Frontal cortex (tissue), 4 donors: ENCODE data around the gene LEUTX. TPM values are rescaled to one million over a fixed set of nuclear protein-coding genes. Genes with fewer than 3 reads are reported as not detected.
"Not testable (repeated sequence)": the region's sequence is repeated elsewhere in the genome, so short reads cannot be mapped to it uniquely, and the experiment has no call there.

Source experiments
- DNase-seq, 2 donors: peaks; one replicate each; pipeline ENCODE4 v3.0.0; 2012; ENCODE audit warnings: low spot score in 2 of 2
- FAIRE-seq: peaks from 2 replicates; lab custom pipeline; 2012; peaks lifted over from hg19 to GRCh38; lab: Jason Lieb, UNC
- total RNA-seq: library from RNA; depleted of rRNA; stranded (reverse); fragments of >200 nt; gene quantifications from one replicate; pipeline ENCODE4 v1.2.3, GENCODE V29; 2014
- donor health status: control.
- donor health status: control.
- donor health status: control.

LEUTX gene, protein sequence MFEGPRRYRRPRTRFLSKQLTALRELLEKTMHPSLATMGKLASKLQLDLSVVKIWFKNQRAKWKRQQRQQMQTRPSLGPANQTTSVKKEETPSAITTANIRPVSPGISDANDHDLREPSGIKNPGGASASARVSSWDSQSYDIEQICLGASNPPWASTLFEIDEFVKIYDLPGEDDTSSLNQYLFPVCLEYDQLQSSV
- not detected for total RNA-seq

DNA sequence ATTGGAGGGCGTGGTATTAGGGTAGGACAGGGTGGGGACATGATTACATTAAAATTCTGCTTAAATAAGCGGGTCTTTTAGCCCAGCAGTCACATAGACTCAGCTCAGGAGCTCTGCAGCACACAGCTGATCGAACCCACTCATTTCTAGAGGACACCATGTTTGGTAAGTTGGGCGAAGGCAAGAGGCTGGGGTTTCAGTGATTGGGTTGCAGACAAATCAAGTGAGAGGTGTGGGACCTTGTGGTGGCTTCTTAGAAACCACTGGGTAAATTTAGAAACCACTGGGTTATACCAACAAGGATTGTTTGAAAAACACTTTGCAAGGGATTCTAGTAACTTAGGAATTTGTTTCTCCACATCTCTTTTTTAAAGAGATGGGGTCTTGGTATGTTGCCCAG is at the start of gene LEUTX:
Gene LEUTX (plus strand): TSS at position 92 of the 400 bp plus-strand sequence. CDS start 67 bp downstream, at position 159.
- DNase-seq, result no peak
- no peak for FAIRE-seq

DNA sequence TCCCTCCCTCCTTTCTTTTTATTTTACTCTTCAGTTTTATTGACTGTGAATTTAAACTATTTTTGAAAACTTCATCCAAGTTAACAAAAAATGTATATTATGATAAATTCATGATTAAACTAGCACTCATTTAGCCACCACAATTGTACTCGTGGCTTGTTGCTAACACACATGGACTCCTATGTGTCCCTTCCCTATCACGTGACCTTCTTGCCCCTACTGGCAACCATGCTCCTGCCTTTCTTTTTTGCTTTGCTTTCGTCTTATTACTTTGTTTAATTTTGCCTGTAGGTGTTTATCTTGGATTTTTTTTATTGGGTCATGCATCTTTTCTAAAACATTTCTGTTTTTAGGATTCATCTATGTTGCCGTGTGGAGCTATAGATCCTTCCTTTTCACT is 49.1 kb upstream of the LEUTX start:
- DNase-seq, result no peak
- no peak for FAIRE-seq

DNA sequence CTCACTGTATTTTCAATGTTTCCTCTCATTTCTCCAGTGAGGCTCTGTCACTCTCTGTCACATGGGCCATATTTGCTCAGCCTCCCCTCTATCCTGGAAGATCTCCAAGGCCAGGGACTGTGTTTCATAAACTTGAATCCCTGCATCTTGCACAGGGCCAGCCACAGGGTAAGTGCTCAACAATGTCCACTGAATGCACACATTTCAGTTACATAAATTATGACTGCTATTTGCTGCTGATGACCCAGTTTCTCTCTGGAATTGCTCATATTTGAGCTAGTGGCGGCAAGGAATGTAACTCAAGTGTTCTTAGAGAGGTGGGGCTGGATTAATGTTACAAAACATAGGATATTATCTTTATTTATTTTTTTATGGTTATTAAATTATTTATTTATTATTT is 47.0 kb upstream of the LEUTX start:
- no peak for DNase-seq
- no peak for FAIRE-seq

DNA sequence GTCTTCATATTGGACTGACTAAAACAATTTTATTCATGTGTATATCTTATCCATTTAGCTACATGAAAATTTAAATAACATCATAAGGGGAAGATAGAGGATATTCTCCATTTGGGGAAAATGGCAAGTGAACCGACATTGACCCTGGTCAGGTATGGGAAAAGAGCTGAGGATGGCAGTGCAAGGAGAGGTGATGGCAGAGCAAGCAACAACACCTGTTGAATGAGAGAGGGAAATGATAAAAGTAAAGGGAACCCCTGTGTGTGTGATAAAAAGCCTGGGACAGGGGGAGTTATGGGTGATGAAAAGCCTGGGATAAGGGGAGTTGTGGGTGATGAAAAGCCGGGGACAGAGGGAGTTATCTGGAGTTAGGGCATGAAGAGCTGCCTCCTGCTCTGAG is 44.8 kb upstream of the LEUTX start:
- DNase-seq, result no peak
- no peak for FAIRE-seq

DNA sequence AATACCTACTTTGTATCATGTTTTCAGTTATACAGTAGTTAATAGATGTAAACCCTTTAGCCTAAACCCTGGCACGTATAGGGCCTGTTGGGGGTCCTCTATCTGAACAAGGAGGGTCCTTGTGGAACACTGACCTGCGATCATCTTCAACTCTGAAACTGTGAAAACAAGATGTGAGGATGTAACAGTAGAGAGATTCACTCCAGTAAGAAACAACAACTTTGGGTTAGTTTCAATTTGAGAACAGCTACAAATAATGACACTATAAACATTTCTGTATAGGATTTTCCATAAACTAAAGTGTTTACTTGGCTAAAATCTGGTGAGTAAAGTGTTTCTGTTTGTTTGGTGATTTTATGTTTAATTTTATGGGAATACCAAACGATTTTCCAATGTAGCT is 43.0 kb upstream of the LEUTX start:
- DNase-seq (no peak), FAIRE-seq (no peak)

DNA sequence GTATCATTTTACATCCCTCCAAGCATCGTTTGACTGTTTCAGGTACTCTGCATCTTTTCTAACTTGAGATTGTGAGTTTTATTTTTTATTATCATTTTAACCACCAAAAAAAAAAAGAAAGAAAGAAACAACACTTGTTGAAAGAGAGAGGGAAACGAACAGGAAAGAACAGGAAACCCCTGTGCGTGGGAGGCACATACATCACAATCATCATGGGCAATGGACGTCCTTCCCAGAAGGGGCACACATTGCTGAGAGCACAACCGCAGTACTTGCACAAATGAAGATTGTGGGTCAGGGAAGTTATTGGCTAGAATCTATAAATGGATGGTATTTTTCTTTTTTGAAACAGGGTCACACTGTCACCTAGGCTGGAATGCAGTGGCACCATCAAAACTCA is 42.6 kb upstream of the LEUTX start:
- FAIRE-seq, result no peak
- no peak for DNase-seq

DNA sequence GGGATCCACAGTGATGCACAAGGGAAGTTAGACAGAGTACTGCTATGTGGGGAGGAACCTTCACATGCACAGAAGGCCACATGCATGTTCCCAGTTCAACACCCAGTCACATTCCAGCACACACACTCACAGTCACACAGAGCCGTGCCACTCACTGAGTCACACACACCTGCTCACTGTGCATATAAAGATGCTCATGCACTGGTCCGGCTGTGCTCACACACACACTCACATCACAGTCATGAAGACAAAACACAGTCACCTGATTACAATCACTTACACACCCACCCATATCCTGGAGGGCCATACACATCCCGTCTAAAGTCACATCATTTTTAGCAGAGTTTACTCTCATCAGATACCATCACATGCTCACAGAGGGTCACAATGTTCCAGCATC is 41.3 kb upstream of the LEUTX start:
- DNase-seq, result no peak
- no peak for FAIRE-seq

DNA sequence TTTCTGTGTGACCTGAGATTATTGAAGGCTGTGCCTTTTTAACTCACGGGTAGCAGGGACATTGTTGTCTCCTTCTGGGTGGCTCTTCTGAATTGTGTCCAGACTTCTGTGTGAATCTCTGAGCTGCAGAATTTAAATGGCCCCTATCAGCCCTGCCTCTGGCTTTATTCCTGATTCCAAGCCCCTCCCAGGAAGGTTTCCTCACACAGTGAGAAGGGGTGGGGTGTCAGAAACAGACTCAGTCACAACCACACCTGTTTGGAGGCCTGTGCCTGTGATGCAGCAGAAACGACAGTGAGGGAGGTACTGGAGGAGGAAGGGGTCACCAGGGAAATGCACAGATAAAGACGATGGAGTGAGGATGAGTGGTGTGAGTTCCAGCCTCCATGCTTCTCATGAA is 40.8 kb upstream of the LEUTX start, which contains the start of gene CLC:
Gene CLC (minus strand): TSS at position 139 of the 400 bp plus-strand sequence. CDS start 77 bp downstream, at position 62.
- FAIRE-seq (no peak), DNase-seq (no peak)

DNA sequence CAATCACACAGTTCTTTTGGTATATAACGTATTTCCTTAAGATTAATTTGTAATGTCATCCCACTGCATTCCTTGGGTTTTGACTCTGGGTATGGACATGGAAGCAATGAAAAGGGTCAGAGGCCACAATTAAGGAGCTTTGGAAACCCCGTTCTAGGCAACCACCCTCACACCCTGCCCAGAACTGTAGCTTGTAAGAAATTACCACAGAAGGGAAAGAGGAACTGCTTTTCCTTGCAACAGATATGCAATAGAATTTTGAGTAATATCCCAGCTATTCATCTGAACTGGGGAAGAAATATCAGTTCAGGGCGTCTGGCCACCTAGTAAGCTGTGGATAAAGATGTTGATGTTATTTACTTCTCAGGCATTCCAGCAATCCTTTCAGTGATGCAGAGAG is 39.8 kb upstream of the LEUTX start:
- FAIRE-seq (no peak), DNase-seq (no peak)

DNA sequence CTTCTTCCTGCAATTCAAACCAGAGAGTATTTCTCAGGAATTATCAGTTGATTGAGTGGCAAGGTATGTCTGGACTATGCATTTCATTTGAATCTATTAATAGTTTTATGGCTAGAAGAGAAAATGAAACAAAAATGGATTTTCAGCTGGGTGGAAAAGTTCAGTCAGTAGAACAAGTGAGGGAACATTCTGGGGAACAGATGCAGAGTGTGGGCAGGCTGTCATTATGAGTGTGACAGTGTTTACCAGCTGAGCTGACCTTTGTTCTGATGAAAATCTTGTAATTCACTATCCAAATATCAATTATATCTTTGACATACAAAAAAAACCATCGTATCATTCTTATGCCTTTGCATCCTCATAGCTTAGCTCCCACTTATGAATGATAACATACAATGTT is 38.3 kb upstream of the LEUTX start:
- no peak for DNase-seq

DNA sequence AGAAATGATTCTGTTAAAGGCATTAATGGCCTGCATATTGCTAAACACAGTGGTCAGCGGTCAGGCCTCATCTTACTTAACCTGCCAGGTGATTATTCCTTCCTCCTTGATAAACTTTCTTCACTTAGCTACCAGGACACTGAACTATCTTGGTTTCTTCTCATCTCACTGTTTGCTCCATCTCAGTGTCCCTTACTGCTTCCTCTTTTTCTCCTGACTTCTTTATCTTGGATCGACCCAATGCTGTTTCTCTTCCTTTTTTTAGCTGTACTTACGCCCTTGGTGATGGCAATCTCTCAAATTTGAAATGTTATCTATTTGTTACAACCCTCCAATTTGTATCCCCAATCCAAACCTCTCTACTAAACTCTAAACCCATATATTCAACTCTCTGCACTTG is 33.0 kb upstream of the LEUTX start:
- DNase-seq (no peak), FAIRE-seq (no peak)

More for the DNA sequence above, 38.3 kb upstream of the LEUTX start:
- FAIRE-seq, result no peak

DNA sequence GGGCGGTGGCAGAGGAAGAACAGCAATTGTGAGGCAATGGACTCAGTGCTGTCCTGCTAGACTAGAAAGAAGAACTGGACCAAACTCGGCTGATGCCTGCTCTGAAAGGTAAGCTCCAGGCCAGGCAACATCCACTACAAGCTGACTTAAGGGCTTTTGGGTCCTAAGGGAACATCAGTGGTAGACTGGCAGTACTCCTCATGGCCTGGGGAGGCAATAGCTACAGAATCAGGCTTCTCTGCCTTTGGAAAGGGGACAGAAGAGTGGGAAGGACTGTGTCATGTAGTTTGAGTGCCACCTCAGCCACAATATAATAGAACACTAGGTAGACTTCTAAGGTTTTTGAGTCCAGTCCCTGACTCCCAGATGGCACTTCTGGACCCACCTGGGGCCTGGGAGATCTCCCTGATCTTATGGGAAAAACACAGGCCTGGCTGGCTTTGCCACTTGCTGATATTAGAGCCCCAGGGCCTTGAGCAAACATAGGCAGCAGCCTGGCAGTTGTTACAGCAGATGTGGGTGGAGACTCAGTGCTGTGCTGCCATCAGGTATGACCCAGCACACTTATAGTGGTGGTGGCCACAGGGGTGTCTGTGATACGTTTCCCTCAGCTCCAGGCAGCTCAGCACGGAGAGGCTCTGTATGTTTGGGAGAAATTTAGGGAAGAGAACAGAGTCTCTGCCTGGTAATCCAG is 31.7 kb upstream of the LEUTX start:
- DNase-seq (no peak), FAIRE-seq (no peak)

DNA sequence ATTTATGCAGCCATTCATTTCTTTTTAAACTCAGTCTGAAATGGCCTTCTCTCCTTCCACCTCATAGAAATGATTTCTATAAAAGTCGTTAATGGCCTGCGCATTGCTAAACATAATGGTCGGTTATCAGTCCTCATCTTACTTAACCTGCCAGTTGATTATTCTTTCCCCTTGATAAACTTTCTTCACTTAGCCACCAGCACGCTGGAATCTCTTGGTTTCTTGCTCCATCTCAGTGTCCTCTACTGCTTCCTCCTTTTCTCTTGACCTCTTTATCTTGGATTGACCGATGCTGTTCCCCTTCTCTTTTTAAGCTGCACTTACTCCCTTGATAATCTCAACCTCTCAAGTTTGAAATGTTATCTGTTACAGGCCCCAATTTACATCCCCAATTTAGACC is 28.7 kb upstream of the LEUTX start:
- no peak for FAIRE-seq
- DNase-seq, result no peak

DNA sequence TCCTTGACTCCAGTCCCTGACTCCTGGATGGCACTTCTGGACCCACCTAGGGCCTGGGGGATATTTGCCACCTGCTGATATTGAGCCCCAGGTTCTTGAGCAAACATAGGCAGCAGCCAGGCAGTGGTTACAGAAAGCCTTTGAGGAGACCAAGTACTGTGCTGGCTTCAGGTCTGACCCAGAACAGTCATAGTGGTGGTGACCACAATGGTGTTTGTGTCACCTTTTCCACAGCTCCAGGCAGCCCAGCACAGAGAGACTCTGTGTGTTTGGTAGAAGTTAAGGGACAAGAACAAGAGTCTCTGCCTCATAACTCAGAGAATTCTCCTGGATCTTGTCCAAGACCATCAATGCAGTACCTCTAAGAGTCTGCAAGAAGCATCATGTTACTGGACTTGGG is 26.3 kb upstream of the LEUTX start:
- no peak for FAIRE-seq

DNA sequence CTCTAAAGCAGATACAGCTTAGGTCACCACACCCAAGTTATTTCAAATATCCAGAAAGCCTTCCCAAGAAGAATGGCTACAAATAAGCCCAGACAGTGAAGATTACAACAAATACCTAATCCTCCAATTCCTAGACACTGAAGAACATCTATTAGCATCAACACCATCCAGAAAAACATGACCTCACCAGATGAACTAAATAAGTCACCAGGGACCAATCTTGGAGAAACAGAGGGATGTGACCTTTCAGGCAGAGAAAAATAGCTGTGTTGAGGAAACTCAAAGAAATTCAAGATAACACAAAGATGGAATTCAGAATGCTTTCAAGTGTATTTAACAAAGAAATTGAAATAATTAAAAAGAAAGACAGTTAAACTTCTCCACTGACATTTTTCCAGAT is 25.9 kb upstream of the LEUTX start:
- FAIRE-seq (no peak), DNase-seq (no peak)

More for the DNA sequence above, 26.3 kb upstream of the LEUTX start:
- no peak for DNase-seq

DNA sequence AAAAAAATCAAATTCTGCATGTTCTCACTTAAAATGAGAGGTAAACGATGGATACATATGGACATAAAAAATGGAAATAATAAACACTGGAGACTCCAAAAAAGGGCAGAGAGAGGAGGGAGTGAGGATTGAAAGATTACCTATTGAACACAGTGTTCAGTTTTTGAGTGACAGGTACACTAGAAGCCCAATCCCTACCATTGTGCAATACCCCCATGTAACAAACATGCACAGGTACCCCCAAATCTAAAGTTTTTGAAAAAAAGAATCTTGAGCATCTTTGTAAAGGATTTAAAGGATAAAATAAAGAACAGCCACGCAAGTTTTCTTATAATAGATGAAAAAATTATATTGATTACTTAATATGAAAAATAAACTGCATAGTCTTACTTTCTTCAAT is 24.1 kb upstream of the LEUTX start:
- DNase-seq, result no peak
- no peak for FAIRE-seq

DNA sequence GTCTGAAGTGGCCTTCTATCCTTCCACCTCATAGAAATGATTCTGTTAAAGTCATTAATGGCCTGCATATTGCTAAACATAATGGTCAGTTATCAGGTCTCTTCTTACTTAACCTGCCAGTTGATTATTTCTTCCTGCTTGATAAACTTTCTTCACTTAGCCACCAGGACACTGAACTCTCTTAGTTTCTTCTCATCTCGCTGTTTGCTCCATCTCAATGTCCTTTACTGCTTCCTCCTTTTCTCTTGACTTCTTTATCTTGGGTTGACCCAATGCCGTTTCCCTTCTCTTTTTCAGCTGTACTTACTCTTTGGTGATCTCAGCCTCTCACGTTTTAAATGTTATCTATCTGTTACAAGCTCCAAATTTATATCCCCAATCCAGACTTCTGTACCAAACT is 23.7 kb upstream of the LEUTX start:
- DNase-seq (no peak), FAIRE-seq (no peak)

DNA sequence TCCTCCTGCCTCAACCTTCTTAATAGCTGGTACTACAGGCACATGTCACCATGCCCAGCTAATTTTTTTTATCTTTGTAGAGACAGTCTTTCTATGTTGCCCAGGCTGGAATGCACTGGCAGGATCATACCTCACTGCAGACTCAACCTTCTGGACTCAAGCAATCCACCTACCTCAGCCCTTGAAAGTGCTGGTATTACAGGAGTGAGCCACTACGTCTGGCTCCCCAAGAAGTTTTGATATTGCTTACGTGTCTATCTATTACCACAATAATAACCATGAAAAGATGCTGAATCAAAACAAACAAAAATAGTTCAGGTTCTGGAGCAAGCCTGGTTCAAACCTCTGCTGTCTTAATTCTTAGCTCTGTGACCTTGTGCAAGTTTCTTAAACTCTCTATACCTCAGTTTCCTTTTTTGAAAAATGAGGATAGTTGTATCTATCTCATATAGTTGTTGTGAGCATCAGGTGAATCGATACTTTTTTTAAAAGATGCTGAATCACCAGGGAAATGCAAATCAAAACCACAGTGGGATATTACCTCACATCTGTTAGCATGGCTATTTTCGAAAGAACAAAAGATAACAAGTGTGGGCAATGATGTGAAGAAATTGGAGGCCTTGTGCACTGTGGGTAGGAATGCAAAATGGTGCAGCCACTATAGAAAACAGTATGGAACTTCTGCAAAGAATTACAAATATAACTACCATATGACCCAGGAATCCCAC is 19.0 kb upstream of the LEUTX start:
- DNase-seq (no peak), FAIRE-seq (no peak)

DNA sequence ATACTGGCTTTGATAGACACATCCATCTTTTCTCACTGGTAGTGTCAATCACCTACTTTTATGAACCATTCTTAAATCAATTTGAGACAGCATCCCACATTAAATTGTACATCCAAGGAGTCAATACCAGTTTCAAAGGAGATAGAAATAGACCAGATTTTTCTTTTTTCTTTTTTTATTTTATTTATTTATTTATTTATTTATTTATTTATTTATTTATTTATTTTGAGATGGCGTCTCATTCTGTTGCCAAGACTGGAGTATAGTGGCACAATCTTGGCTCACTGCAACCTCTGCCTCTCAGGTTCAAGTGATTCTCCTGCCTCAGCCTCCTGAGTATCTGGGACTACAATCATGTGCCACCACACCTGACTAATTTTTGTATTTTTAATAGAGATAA is 16.8 kb upstream of the LEUTX start:
- FAIRE-seq, DNase-seq: not testable (repeated sequence)

DNA sequence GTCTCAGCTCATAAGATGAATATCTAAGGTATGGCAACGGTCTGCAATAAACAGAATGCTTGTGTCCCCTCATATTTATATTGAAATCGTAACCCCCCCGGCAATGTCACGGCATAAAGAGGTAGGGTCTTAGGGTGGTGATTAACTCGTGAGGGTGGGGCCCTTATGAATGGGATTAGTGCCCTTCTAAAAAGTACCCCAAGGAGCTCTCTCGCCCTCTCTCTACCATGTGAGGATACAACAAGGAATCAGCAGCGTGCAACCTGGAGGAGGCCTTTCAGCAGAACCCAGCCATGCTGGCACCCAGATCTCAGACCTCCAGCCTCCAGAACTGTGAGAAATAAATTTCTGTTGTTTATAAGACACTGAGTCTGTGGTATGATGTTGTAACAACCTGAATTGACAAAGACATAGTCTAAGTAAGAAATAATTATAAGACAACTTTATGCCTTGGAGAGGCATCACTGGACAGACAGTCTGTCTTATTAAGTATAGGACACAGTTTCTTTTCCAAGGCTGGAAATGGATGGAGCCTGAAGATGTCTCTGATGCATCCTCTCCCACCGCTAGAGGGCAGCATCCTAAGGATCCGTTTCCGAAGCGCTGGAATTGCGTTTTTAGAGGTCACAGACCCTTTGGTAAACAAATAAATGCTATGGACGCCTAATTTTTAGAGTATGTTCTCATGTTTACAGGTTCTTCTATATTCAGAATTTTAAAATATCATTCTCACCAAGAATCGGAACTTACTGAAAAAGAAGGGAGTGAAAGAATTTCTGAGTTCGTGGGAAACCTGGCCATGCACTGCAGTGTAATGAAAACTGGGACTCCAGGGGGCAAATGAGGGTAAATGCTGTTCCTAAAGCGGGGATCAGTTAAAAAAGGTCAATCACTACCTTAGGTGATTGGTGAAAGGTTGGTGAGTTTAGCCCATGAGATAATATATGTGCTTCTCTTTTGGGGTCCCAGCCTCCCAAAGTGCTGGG is 13.3 kb upstream of the LEUTX start:
- FAIRE-seq (no peak), DNase-seq (no peak)
